Loucy (cell line): ENCODE measurements around the gene RXRA.

Experiments used
- EZH2phosphoT487 ChIP-seq: fragments of 200-600 bp; IDR thresholded peaks from 2 replicates; pipeline ENCODE4 v1.6.1; 2018; ENCODE audit warnings: antibody characterized with exemption, mild to moderate bottlenecking, moderate library complexity, borderline replicate concordance
- TF ChIP-seq, protein P1 (sequence below): fragments of 200-600 bp; sonication (generic); conservative IDR thresholded peaks from 2 replicates; pipeline ENCODE4 v1.5.1; 2014; ENCODE audit warnings: mild to moderate bottlenecking, antibody characterized with exemption, low read length

DNA sequence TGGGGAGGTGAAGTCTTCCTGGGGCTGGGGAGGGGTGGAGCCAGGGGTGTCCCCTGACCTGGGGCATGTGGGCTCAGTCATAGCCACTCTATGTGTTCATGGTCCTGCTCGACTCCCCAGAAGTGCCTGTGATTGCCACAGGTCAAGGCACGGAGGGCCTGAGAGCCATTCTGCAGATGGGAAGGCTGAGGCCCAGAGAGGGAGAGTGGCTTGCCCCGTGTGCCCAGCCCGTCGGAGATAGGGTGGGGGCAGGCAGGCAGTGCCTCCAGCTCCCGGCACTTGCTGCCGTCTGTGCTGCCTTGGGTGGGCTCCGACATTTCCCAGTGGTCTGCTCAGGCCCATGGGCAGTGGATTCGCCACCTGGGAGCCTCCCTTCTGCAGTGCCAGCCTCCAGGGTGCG is 74.0 kb downstream of the RXRA start:
- TF ChIP-seq, protein P1, sequence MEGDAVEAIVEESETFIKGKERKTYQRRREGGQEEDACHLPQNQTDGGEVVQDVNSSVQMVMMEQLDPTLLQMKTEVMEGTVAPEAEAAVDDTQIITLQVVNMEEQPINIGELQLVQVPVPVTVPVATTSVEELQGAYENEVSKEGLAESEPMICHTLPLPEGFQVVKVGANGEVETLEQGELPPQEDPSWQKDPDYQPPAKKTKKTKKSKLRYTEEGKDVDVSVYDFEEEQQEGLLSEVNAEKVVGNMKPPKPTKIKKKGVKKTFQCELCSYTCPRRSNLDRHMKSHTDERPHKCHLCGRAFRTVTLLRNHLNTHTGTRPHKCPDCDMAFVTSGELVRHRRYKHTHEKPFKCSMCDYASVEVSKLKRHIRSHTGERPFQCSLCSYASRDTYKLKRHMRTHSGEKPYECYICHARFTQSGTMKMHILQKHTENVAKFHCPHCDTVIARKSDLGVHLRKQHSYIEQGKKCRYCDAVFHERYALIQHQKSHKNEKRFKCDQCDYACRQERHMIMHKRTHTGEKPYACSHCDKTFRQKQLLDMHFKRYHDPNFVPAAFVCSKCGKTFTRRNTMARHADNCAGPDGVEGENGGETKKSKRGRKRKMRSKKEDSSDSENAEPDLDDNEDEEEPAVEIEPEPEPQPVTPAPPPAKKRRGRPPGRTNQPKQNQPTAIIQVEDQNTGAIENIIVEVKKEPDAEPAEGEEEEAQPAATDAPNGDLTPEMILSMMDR: no peak
- no peak for TF ChIP-seq EZH2phosphoT487
